HG02885 (cell line): Measurements from ENCODE around the gene SRPK3.

Source experiments
- ATAC-seq: cut with Tn5 transposase; IDR thresholded peaks from one replicate; pipeline ENCODE4 v1.9.1; 2021; ENCODE audit warnings: mild to moderate bottlenecking; ENCODE audit not compliant: unreplicated experiment, poor library complexity

SRPK3 gene

GRCh38 chrX:153781428-153782047, 697 bp downstream of the SRPK3 start:
- ATAC-seq: no peak

- ATAC-seq: no peak
Observed at GRCh38 chrX:153782313-153782712, 1.5 kb downstream of the SRPK3 start.

GRCh38 chrX:153782871-153783270, 2.0 kb downstream of the SRPK3 start:
- no peak for ATAC-seq

GRCh38 chrX:153783378-153784013, 2.7 kb downstream of the SRPK3 start:
- ATAC-seq: no peak

GRCh38 chrX:153784325-153784967, 3.6 kb downstream of the SRPK3 start:
- ATAC-seq: no peak

GRCh38 chrX:153786669-153787068, 5.8 kb downstream of the SRPK3 start:
- no peak for ATAC-seq

- ATAC-seq: no peak
Observed at GRCh38 chrX:153789654-153790053, 8.8 kb downstream of the SRPK3 start.

- ATAC-seq: no peak
Observed at GRCh38 chrX:153791104-153791852, 10.4 kb downstream of the SRPK3 start.

GRCh38 chrX:153792368-153792767, 11.5 kb downstream of the SRPK3 start:
- ATAC-seq: no peak

GRCh38 chrX:153793291-153793690, 12.4 kb downstream of the SRPK3 start:
- ATAC-seq: no peak

GRCh38 chrX:153794018-153794896, 13.4 kb downstream of the SRPK3 start, which contains the start of the genes IDH3G and SSR4:
TSS of gene IDH3G (minus strand) at chrX:153794375. CDS start at chrX:153794326, 49 bp downstream.
TSS of gene SSR4 (plus strand) at chrX:153794668. CDS start at chrX:153794688, 20 bp downstream.
- ATAC-seq: peak; percentile 93

- ATAC-seq: peak; percentile 1
Observed at GRCh38 chrX:153794897-153795816, 14.3 kb downstream of the SRPK3 start.

- no peak for ATAC-seq
Observed at GRCh38 chrX:153797415-153798015, 16.7 kb downstream of the SRPK3 start.

- no peak for ATAC-seq
Observed at GRCh38 chrX:153799326-153799725, 18.5 kb downstream of the SRPK3 start.

GRCh38 chrX:153800177-153800722, 19.4 kb downstream of the SRPK3 start:
- ATAC-seq: no peak

GRCh38 chrX:153800746-153801145, 19.9 kb downstream of the SRPK3 start:
- no peak for ATAC-seq

GRCh38 chrX:153801669-153802068, 20.8 kb downstream of the SRPK3 start:
- ATAC-seq: no peak

GRCh38 chrX:153802513-153803045, 21.7 kb downstream of the SRPK3 start:
- no peak for ATAC-seq
